ENCODE measurements around the gene CTU1.

Gene CTU1

GRCh38 chr19:51139299-51140014, 31.2 kb upstream of the CTU1 start:
- H3K9me3 ChIP-seq (ENCODE audit: severe bottlenecking) = no peaks in the 10 kb centered on the region
- H3K4me3 ChIP-seq (ENCODE audit: severe bottlenecking) = no peak overlapping the region
- peaks cover 28% of the 10 kb centered on the region for H3K27me3 ChIP-seq (ENCODE audit: insufficient read depth, poor library complexity, severe bottlenecking)
- no peak overlapping the region for H3K27ac ChIP-seq (ENCODE audit: poor library complexity, severe bottlenecking)
- no peak for DNase-seq (ENCODE audit: low spot score)
- ATAC-seq (ENCODE audit: low read depth) = no peak
- no peaks in the 10 kb centered on the region for H3K4me1 ChIP-seq (ENCODE audit: insufficient read depth, poor library complexity, severe bottlenecking)
- H3K36me3 ChIP-seq (ENCODE audit: low read depth) = no peaks in the 10 kb centered on the region
- TF ChIP-seq, protein P1, sequence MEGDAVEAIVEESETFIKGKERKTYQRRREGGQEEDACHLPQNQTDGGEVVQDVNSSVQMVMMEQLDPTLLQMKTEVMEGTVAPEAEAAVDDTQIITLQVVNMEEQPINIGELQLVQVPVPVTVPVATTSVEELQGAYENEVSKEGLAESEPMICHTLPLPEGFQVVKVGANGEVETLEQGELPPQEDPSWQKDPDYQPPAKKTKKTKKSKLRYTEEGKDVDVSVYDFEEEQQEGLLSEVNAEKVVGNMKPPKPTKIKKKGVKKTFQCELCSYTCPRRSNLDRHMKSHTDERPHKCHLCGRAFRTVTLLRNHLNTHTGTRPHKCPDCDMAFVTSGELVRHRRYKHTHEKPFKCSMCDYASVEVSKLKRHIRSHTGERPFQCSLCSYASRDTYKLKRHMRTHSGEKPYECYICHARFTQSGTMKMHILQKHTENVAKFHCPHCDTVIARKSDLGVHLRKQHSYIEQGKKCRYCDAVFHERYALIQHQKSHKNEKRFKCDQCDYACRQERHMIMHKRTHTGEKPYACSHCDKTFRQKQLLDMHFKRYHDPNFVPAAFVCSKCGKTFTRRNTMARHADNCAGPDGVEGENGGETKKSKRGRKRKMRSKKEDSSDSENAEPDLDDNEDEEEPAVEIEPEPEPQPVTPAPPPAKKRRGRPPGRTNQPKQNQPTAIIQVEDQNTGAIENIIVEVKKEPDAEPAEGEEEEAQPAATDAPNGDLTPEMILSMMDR (IDR thresholded peaks at IDR 0.05; ENCODE audit: poor library complexity, severe bottlenecking) = no peak

DNA sequence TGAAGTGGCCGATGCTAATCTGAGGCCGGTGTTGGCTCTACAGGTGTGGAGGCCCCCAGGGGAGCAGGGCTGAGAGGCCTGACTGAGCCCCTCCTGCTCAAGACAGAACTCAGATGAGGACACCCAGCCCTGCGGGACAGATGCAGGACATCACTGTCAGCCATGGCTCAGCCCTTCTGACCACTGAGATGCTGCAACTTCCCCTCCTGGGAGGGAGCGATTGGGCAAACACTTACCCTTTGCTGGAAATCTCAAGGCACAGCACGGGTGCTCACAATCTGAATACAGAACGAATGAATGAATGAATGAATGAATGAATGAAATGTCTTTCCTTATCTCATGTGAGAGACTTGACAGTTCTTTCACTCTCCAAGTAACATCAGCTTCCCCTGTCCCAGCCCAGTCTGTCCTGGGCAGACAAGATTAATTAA, 30.4 kb upstream of the CTU1 start:
- ATAC-seq (ENCODE audit: low read depth) (no peak), DNase-seq (ENCODE audit: low spot score) (no peak)
- H3K4me1 ChIP-seq (ENCODE audit: insufficient read depth, poor library complexity, severe bottlenecking) = no peaks in the 10 kb centered on the region
- peaks cover 28% of the 10 kb centered on the region for H3K27me3 ChIP-seq (ENCODE audit: insufficient read depth, poor library complexity, severe bottlenecking)
- no peaks in the 10 kb centered on the region for H3K36me3 ChIP-seq (ENCODE audit: low read depth)
- H3K9me3 ChIP-seq (ENCODE audit: severe bottlenecking) = no peaks in the 10 kb centered on the region
- TF ChIP-seq, protein P1 (IDR thresholded peaks at IDR 0.05; ENCODE audit: poor library complexity, severe bottlenecking) = no peak
- H3K27ac ChIP-seq (ENCODE audit: poor library complexity, severe bottlenecking) = no peak overlapping the region
- H3K4me3 ChIP-seq (ENCODE audit: severe bottlenecking) = no peak overlapping the region

- Histone ChIP-seq H3K4me3 (ENCODE audit: severe bottlenecking) (no peak overlapping the region), H3K36me3 (ENCODE audit: low read depth) (no peaks in the 10 kb centered on the region), H3K27ac (ENCODE audit: poor library complexity, severe bottlenecking) (no peak overlapping the region), H3K27me3 (ENCODE audit: insufficient read depth, poor library complexity, severe bottlenecking) (peaks cover 28% of the 10 kb centered on the region), H3K9me3 (ENCODE audit: severe bottlenecking) (no peaks in the 10 kb centered on the region), H3K4me1 (ENCODE audit: insufficient read depth, poor library complexity, severe bottlenecking) (no peaks in the 10 kb centered on the region)
- TF ChIP-seq, protein P1 (IDR thresholded peaks at IDR 0.05; ENCODE audit: poor library complexity, severe bottlenecking) = no peak
- ATAC-seq (ENCODE audit: low read depth) (no peak), DNase-seq (ENCODE audit: low spot score) (no peak)
These were observed 29.7 kb upstream of the CTU1 start for GRCh38 chr19:51137792-51138425.

- DNase-seq (ENCODE audit: low spot score) = no peak
- no peak for ATAC-seq (ENCODE audit: low read depth)
- TF ChIP-seq, protein P1 (IDR thresholded peaks at IDR 0.05; ENCODE audit: poor library complexity, severe bottlenecking) = no peak
These were observed 28.8 kb upstream of the CTU1 start for GRCh38 chr19:51136851-51137551.

More at GRCh38 chr19:51136851-51137551, 28.8 kb upstream of the CTU1 start:
- no peak overlapping the region for H3K4me3 ChIP-seq (ENCODE audit: severe bottlenecking)
- no peaks in the 10 kb centered on the region for H3K9me3 ChIP-seq (ENCODE audit: severe bottlenecking)
- peaks cover 28% of the 10 kb centered on the region for H3K27me3 ChIP-seq (ENCODE audit: insufficient read depth, poor library complexity, severe bottlenecking)
- no peak overlapping the region for H3K27ac ChIP-seq (ENCODE audit: poor library complexity, severe bottlenecking)
- H3K4me1 ChIP-seq (ENCODE audit: insufficient read depth, poor library complexity, severe bottlenecking) = no peaks in the 10 kb centered on the region
- no peaks in the 10 kb centered on the region for H3K36me3 ChIP-seq (ENCODE audit: low read depth)

All from RWPE2 (cell line).